ENCODE data around the gene COMMD7. TPM values are rescaled to one million over a fixed set of nuclear protein-coding genes. Genes with fewer than 3 reads are reported as not detected.

The COMMD7 gene
- total RNA-seq (2014; rRNA removed; shearing (Covaris generic)) = 49.7 and 52.6 TPM in 2 replicates

DNA sequence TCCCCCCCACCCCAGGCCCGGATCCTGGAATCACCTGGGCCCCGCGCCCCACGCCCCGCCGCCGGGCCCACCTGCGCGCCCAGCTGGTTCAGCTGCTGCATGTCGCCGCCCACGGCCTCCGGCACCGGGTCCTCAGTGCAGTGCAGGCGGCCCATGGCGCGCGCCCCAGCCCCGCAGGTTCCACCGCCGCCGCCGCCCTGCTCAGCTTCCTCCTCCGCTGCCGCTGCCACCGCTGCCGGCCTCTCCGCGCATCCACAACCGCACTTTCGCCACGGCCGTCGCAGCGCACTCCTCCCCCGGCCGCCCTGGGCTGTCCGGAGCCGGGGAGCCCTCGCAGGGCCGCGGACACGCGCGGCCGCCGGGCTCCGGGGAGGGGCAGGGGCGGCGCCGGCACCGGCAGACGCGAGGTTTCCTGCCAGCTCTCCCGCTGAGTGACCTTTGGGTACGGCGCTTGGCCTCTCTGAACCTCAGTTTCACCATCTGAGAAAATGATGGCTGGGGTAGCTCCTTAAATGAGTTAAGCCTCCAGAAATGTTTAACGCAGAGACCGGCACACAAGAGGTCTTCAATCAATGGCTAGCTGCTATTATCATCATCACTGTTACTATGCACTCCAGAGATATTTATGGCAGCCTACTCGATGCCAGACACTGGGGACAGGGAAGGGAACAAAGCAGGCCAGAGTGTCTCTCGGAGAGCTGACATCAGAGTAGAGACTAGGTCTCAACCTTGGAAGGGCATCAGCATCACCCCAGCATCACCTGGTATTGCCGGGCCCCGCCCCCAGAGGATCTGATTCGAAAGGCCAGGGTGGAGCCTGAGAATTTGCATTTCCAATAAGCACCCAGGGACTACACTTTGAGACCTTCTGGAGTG is at the start of gene COMMD7:
Gene COMMD7, minus strand, starts transcription at position 231 of the 876 bp plus-strand sequence. Its CDS starts 76 bp downstream, at position 155.
- peak; percentile 80 for DNase-seq

DNA sequence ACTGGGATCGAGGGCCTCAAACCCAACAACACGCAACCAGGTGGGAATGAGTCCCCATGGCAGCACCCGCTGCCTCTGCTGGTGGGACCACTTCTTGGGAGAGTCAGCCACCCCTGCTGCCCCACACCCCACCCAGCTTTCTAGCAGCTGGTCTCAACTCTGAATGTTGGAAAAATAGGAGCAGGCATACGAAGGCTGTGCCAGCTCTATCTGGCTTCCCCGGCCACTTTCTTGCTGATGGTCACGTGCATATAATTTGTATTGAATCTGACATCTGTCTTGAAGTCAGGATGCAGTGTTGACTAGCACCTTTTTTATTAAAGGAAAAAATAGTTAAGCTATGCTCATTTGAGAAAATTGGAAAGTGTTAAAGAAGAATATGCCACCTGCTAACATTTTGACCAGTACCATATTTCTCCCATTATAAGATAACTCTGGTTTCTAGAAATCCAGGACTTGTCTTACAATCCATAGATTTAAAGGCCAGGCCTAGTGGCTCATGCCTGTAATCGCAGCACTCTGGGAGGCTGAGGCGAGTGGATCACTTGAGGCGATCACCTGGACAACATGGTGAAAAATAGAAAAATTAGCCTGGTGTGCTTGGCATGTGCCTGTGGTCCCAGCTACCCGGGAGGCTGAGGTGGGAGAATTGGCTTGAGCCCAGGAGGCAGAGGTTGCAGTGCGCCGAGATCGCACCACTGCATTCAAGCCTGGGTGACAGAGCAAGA is 49.6 kb upstream of the COMMD7 start:
- no peak for DNase-seq
- Histone ChIP-seq H3K27me3 (ENCODE audit: control insufficient read depth, insufficient read depth, low read length) (no peaks in the 10 kb centered on the region), H3K36me3 (replicated peaks; ENCODE audit: control insufficient read depth, insufficient read depth, low read length) (peaks cover 95% of the 10 kb centered on the region), H3K4me3 (ENCODE audit: insufficient read depth, low read depth, low read length) (no peak overlapping the region)

More for the DNA sequence above, at the start of gene COMMD7:
- H3K36me3 ChIP-seq (replicated peaks; ENCODE audit: control insufficient read depth, insufficient read depth, low read length) = no peaks in the 10 kb centered on the region
- peak within 1 kb of the TSS; percentile 62 for H3K4me3 ChIP-seq (ENCODE audit: insufficient read depth, low read depth, low read length)
- H3K27me3 ChIP-seq (ENCODE audit: control insufficient read depth, insufficient read depth, low read length) = no peaks in the 10 kb centered on the region

DNA sequence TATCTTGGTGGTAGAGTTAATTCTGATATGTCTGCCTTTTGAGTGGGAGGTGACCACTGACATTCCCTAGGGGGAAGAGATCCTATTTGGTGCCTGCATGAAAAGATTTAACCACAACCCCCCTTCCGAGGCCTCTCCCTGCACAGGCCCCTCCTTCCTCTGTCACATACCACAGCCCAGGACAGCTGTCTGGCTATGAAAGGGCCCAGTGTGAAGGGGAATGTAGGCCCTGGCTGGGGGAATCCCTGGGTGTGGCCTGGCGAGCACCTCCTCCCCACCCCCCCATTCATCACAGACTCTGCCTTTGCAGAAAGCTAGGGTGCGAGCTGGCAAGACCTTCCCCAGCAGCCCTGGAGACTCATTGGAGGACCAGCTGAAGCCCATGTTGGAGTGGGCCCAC is 49.0 kb upstream of the COMMD7 start:
- peak; percentile 73 for DNase-seq
- H3K36me3 ChIP-seq (replicated peaks; ENCODE audit: control insufficient read depth, insufficient read depth, low read length) = peaks cover 94% of the 10 kb centered on the region

DNA sequence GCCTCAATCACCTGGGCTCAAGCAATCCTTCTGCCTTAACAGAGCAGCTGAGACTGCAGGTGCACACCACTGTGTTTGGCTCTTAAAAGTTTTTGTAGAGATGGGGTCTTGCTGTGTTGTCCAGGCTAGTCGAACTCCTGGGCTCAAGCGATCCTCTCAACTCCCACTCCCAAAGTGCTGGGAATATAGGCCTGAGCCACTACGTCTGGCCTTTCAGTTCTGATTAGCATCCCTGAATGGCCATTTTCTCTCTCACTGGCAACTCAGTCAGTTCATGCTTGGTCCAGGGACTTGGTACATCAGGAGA is 47.4 kb upstream of the COMMD7 start:
- peaks cover 93% of the 10 kb centered on the region for H3K36me3 ChIP-seq (replicated peaks; ENCODE audit: control insufficient read depth, insufficient read depth, low read length)
- no peak for DNase-seq
- no peak overlapping the region for H3K4me3 ChIP-seq (ENCODE audit: insufficient read depth, low read depth, low read length)
- H3K27me3 ChIP-seq (ENCODE audit: control insufficient read depth, insufficient read depth, low read length) = no peaks in the 10 kb centered on the region

More for the DNA sequence above, 49.0 kb upstream of the COMMD7 start:
- Histone ChIP-seq H3K27me3 (ENCODE audit: control insufficient read depth, insufficient read depth, low read length) (no peaks in the 10 kb centered on the region), H3K4me3 (ENCODE audit: insufficient read depth, low read depth, low read length) (no peak overlapping the region)

DNA sequence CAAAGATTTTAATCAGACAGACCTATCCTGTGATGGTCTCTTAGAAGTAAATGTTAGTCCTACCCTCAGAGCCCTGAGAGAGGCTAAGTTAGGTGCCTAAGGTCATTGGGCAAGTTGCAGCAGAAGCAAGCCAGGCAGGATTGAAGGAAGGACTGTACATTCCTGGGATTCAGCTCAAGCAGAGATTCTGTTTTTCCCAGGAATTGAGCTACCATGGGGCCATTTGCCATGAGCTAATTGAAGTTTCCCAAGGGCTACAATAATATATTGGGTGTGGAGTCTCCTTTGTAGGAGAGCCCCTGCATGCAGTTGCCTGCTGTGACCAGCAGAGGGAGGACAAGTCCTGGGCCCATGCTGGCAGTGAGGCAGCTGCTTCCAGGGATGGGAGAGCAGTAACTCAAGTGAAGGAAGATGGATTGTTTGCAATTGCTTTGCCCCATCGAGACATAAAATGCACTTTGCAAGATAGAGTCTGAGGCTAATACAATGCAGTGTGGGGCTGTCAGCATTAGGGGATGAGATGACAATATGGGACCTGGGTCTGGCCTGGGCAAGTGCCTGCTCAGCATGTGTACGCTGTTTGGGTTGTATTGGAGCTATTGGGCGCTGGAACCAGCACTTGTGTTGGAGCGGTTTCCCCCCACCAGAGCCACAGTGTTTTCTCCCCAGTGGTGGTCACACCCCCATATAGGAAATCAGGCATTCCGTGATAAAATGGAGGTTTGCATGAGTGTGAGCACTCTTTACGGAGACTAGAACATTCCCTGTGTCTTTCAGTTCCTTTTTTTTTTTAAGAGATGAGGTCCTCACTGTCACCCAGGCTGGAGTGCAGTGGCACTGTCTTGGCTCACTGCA is 46.9 kb upstream of the COMMD7 start:
- H3K27me3 ChIP-seq (ENCODE audit: control insufficient read depth, insufficient read depth, low read length) = no peaks in the 10 kb centered on the region
- peak; percentile 91 for DNase-seq

DNA sequence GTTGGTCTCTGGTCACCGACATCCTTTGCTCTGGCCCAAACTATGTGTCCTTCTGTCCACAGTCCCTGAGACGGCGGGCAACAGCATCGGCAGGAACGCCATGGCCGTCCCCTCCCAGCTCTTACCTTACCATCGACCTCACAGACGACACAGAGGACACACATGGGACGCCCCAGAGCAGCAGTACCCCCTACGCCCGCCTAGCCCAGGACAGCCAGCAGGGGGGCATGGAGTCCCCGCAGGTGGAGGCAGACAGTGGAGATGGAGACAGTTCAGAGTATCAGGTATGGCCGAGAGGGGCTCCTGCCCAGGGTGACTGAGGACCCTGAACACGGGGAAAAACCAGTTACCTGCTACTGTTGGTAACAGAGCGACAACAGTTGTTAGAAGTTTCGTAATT is 43.9 kb upstream of the COMMD7 start:
- no peak for DNase-seq
- no peaks in the 10 kb centered on the region for H3K27me3 ChIP-seq (ENCODE audit: control insufficient read depth, insufficient read depth, low read length)
- no peak overlapping the region for H3K4me3 ChIP-seq (ENCODE audit: insufficient read depth, low read depth, low read length)
- H3K36me3 ChIP-seq (replicated peaks; ENCODE audit: control insufficient read depth, insufficient read depth, low read length) = peaks cover 86% of the 10 kb centered on the region

More for the DNA sequence above, 46.9 kb upstream of the COMMD7 start:
- Histone ChIP-seq H3K36me3 (replicated peaks; ENCODE audit: control insufficient read depth, insufficient read depth, low read length) (peaks cover 92% of the 10 kb centered on the region), H3K4me3 (ENCODE audit: insufficient read depth, low read depth, low read length) (no peak overlapping the region)

DNA sequence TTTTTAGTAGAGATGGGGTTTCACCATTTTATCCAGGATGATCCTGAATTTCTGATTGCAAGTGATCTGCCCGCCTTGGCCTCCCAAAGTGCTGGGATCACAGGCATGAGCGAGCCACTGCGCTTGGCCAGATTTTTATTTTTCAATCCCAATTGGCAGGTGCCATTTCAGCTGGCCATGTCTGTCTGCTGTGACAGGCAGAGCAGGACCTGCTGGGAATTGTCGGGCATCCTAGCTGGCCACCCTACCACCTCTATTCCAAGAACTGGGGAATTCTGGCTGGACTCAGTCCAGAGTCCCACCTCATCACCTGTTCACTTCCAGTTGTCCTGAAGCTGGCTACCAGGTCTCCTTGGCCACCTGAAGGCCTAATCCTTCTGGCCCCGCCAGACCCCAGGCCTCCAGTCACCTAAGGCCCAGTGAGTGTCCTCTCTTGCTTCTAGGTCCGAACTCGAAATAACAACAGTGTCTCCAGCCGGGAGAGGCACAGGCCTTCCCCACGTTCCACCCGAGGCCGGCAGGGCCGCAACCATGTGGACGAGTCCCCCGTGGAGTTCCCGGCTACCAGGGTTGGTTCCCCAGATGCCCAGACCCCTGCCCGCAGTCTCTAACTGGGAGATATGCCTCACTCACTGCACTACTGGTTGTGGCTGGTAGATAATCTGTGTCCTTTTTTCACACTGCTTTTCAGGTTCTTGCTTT is 42.9 kb upstream of the COMMD7 start:
- H3K4me3 ChIP-seq (ENCODE audit: insufficient read depth, low read depth, low read length) = no peak overlapping the region
- no peak for DNase-seq
- H3K27me3 ChIP-seq (ENCODE audit: control insufficient read depth, insufficient read depth, low read length) = no peaks in the 10 kb centered on the region
- peaks cover 86% of the 10 kb centered on the region for H3K36me3 ChIP-seq (replicated peaks; ENCODE audit: control insufficient read depth, insufficient read depth, low read length)

DNA sequence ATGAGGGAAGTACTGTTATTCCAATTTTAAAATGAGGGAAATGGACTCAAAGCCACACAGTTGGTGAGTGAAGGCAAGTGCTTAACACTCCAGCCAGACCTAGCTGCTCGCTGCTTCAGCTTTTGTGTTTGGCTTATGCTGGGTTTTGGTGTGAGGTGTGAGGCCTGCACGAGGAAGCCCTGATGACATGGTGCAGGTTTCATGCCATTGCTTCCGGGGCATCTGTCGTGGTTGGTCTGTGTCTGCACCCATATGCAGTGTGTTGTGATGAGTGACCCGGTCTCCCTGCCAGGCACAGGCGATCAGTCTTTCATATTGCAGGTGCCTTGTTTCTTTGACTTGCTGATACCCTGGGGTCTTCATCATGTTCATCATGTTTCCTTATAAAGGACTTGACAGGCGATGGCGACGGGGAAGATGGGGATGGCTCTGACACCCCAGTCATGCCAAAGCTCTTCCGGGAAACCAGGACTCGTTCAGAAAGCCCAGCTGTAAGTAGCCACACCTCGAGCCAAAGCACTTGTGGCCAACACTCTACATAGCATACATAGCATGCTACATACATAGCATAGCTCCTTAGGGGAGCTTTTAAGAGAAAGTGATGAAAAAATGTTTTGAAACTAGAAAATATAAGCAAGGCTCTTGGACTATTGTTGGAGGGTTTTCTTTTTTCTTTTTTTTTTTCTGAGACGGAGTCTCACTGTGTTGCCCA is 41.3 kb upstream of the COMMD7 start:
- Histone ChIP-seq H3K36me3 (replicated peaks; ENCODE audit: control insufficient read depth, insufficient read depth, low read length) (peaks cover 86% of the 10 kb centered on the region), H3K27me3 (ENCODE audit: control insufficient read depth, insufficient read depth, low read length) (no peaks in the 10 kb centered on the region), H3K4me3 (ENCODE audit: insufficient read depth, low read depth, low read length) (no peak overlapping the region)
- DNase-seq = no peak

DNA sequence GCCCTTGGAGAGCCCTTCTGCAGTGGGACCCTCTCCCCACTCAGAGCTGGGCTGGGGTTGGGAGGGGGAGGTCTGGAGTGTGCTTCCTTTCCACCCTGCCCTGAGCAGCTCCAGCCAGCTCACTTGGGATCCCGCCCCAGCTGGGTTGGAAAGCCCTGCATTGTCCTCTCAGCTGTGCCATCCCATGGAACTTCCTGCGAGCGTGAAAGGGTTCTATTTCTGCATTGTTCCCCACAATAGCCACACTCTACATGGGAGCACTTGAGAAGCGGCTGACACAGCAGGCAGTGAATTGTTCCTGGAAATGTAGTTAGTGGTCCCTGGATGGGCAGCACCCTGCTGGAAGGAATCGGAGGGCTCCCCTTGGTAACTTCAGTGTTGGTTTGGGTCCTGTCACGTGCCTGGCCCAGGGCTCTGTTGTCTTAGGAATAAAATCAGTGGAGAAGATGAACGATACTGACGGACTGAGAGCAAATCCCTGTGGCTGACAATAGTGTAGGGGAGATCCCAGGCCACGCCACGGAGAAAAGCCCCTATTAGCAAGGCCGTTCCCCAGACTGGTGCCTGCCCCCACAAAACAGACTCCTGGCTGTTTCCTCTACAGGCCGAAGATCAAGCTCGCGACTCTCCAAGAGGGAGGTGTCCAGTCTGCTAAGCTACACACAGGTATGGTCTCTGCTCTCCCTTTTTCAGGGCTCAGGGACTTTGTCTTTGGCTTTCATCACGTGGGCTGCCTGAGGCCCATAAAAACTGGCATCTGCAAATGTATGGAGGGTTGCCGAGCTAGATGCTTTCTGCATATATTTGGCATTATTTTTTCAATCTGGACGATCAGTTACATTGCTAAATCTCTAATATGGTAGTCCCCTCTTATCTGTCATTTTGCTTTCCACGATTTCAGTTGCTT is 37.7 kb upstream of the COMMD7 start:
- Histone ChIP-seq H3K27me3 (ENCODE audit: control insufficient read depth, insufficient read depth, low read length) (no peaks in the 10 kb centered on the region), H3K4me3 (ENCODE audit: insufficient read depth, low read depth, low read length) (no peak overlapping the region), H3K36me3 (replicated peaks; ENCODE audit: control insufficient read depth, insufficient read depth, low read length) (peaks cover 83% of the 10 kb centered on the region)
- peak; percentile 67 for DNase-seq

DNA sequence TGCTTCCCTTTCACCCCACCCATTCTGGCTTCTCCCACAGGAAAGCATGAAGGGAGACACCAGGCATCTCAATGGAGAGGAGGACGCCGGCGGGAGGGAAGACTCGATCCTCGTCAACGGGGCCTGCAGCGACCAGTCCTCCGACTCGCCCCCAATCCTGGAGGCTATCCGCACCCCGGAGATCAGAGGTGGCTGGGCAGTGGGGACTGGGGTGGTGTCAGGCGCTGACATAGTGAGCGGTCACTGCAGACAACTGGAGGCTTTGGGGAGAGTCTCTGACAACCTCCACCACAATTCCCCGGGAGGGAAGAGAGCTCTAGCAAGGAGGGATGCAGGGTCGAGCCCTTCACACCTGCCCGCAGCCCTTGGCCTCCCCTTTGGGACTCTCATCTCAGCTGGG is 37.0 kb upstream of the COMMD7 start:
- DNase-seq = peak; percentile 62
- H3K36me3 ChIP-seq (replicated peaks; ENCODE audit: control insufficient read depth, insufficient read depth, low read length) = peaks cover 81% of the 10 kb centered on the region
- H3K4me3 ChIP-seq (ENCODE audit: insufficient read depth, low read depth, low read length) = no peak overlapping the region
- H3K27me3 ChIP-seq (ENCODE audit: control insufficient read depth, insufficient read depth, low read length) = no peaks in the 10 kb centered on the region

DNA sequence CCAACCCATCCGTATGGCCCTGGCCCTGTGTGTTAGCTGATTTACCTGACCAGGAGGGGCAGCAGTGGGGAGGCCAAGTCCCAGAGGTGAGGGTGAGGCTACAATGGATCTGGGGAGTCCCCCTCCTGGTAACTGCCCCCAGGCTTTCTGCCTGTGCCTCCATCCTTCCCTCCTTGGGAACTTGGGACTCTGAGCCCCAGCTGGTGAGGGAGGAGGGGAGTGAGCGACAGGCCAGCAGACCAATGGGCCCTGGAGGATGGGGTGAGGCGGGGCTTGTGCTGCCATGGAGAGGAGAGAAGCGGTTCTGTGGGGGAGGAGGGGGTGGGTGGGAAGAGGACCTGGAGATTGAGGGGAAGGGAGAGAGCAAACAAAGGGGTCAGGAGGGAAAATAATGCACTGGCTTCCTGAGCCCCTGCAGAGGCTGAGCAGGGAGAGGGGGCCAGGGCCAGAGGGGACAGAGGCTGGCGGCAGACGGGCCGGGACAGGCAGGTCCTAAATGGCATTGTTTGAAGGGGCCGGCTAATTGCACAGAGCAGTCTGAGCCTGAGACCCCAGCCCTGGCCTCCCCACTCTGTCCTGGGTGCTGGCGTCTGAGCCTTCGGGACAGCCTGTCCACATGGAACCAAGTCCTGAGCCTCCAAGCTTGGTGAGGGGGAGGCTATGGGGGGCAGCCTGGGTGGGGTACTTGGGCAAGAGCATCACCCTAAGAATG is 36.4 kb upstream of the COMMD7 start:
- DNase-seq = peak; percentile 96
- H3K27me3 ChIP-seq (ENCODE audit: control insufficient read depth, insufficient read depth, low read length) = no peaks in the 10 kb centered on the region
- H3K36me3 ChIP-seq (replicated peaks; ENCODE audit: control insufficient read depth, insufficient read depth, low read length) = peaks cover 78% of the 10 kb centered on the region
- H3K4me3 ChIP-seq (ENCODE audit: insufficient read depth, low read depth, low read length) = no peak overlapping the region

DNA sequence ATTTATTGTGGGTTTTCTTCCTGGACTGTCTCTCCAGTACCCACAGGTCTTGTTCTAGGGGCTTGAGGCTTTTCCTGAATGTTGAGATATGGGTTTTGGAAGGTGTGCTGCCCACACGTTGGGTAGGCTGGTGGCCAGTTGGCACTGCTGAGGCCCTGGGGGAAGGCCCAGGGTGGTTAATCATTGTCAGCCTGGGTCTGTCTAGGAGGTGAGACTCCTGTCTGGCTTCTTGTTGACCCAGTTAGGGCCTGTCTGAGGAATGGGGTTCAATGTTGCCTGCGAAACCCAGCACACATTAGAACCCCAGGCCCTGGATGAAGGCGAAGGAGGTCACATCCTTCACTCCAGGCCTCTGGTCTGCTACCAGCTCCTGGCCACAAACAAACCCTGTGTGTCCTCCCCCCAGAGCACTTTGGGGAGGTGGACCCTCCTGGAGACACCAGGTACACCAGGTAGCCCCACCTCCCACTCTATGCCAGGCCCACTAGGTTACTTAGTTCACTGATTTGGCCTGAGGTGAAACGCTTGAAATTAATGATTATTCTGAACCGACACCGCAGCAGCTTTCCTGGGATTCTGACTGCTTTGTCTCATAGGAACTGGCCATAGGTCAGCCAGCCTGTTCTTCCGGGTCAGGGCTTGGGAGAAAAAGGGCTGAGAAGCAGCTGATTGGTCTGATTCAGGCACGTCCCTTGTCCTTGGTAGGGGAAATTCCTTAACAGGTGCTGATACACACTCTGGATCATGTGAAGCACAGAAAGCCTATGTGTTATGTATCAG is 34.1 kb upstream of the COMMD7 start:
- DNase-seq = peak; percentile 30
- no peaks in the 10 kb centered on the region for H3K27me3 ChIP-seq (ENCODE audit: control insufficient read depth, insufficient read depth, low read length)
- peaks cover 66% of the 10 kb centered on the region for H3K36me3 ChIP-seq (replicated peaks; ENCODE audit: control insufficient read depth, insufficient read depth, low read length)
- no peak overlapping the region for H3K4me3 ChIP-seq (ENCODE audit: insufficient read depth, low read depth, low read length)

All from H7 (cell line).